ENCODE results near the gene BET1L.
A peak's percentile ranks its signal among the peaks of the same experiment; 100 is the strongest.

Gene BET1L

GRCh38 chr11:211295-211694 lies 4.1 kb upstream of the BET1L start:
- no peak for ATAC-seq (ENCODE audit: low read depth)
- Histone ChIP-seq H3K27me3 (ENCODE audit: insufficient read depth, poor library complexity, severe bottlenecking) (no peaks in the 10 kb centered on the region), H3K36me3 (ENCODE audit: low read depth) (peaks cover 68% of the 10 kb centered on the region), H3K9me3 (ENCODE audit: severe bottlenecking) (no peaks in the 10 kb centered on the region), H3K4me1 (ENCODE audit: insufficient read depth, poor library complexity, severe bottlenecking) (peaks cover 10% of the 10 kb centered on the region), H3K27ac (ENCODE audit: poor library complexity, severe bottlenecking) (no peak overlapping the region), H3K4me3 (ENCODE audit: severe bottlenecking) (no peak overlapping the region)
- DNase-seq (ENCODE audit: low spot score), result no peak
- TF ChIP-seq, protein P1, sequence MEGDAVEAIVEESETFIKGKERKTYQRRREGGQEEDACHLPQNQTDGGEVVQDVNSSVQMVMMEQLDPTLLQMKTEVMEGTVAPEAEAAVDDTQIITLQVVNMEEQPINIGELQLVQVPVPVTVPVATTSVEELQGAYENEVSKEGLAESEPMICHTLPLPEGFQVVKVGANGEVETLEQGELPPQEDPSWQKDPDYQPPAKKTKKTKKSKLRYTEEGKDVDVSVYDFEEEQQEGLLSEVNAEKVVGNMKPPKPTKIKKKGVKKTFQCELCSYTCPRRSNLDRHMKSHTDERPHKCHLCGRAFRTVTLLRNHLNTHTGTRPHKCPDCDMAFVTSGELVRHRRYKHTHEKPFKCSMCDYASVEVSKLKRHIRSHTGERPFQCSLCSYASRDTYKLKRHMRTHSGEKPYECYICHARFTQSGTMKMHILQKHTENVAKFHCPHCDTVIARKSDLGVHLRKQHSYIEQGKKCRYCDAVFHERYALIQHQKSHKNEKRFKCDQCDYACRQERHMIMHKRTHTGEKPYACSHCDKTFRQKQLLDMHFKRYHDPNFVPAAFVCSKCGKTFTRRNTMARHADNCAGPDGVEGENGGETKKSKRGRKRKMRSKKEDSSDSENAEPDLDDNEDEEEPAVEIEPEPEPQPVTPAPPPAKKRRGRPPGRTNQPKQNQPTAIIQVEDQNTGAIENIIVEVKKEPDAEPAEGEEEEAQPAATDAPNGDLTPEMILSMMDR (IDR thresholded peaks at IDR 0.05; ENCODE audit: poor library complexity, severe bottlenecking), result no peak

DNA sequence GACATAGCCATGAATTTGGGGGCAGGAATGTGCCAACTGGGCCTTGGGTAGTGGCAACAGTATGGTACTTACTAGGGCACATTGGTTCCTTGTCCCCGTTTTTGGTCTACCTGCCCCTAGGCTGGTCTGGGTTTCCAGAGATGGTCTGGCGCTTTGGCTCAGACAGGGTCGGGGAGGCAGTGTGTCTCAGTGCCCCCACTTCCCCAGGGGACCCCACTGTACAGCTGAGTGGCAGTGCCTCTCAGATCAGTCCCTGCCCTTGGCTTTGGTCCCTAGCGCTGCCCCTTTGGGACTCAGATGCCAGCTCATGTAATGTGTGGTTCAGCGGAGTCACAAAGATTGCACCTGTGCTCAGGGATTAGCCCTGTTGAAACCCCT lies 3.6 kb upstream of the BET1L start:
- no peak for ATAC-seq (ENCODE audit: low read depth)
- peaks cover 10% of the 10 kb centered on the region for H3K4me1 ChIP-seq (ENCODE audit: insufficient read depth, poor library complexity, severe bottlenecking)
- H3K36me3 ChIP-seq (ENCODE audit: low read depth), result peaks cover 65% of the 10 kb centered on the region
- H3K27me3 ChIP-seq (ENCODE audit: insufficient read depth, poor library complexity, severe bottlenecking), result no peaks in the 10 kb centered on the region
- no peak overlapping the region for H3K4me3 ChIP-seq (ENCODE audit: severe bottlenecking)
- no peaks in the 10 kb centered on the region for H3K9me3 ChIP-seq (ENCODE audit: severe bottlenecking)
- H3K27ac ChIP-seq (ENCODE audit: poor library complexity, severe bottlenecking), result peak overlapping the region; percentile 95
- no peak for DNase-seq (ENCODE audit: low spot score)
- TF ChIP-seq, protein P1 (IDR thresholded peaks at IDR 0.05; ENCODE audit: poor library complexity, severe bottlenecking), result no peak

DNA sequence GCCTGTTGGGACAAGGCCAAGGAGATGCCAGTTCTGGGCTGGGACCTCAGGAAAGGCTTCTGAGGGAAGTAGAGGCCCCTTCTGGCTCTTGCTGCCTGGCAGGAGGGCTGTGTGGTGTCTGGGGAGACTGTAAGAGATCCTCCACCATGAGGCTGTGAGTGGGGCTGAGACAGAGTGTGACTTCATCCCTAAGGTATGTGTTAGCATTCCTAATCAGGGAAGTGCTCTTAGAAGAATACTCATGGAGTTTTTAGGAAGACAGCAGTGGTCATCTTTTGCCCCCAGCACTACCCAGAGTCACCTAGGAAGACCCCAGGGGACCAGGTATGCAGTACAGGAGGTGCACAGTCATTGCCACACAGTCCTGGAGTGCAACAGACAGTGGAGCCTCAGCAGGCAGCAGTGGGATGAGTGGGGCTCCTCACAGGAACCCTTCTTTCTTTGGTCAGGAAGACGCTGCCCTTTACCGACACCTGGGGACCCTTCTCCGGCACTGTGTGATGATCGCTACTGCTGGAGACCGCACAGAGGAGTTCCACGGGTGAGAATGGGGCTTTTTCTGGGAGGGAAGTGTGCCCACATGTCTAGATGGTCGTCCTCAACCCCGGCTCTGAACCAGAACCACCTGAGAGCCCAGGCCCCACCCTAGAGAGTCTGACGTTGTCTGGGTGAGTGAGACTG lies 3.1 kb upstream of the BET1L start:
- Histone ChIP-seq H3K27ac (ENCODE audit: poor library complexity, severe bottlenecking) (peak overlapping the region; percentile 95), H3K4me1 (ENCODE audit: insufficient read depth, poor library complexity, severe bottlenecking) (peaks cover 10% of the 10 kb centered on the region), H3K36me3 (ENCODE audit: low read depth) (peaks cover 60% of the 10 kb centered on the region), H3K4me3 (ENCODE audit: severe bottlenecking) (no peak overlapping the region), H3K9me3 (ENCODE audit: severe bottlenecking) (no peaks in the 10 kb centered on the region), H3K27me3 (ENCODE audit: insufficient read depth, poor library complexity, severe bottlenecking) (no peaks in the 10 kb centered on the region)
- DNase-seq (ENCODE audit: low spot score), result no peak
- TF ChIP-seq, protein P1 (IDR thresholded peaks at IDR 0.05; ENCODE audit: poor library complexity, severe bottlenecking), result no peak
- ATAC-seq (ENCODE audit: low read depth), result peak; percentile 41

GRCh38 chr11:209275-210121 lies 2.3 kb upstream of the BET1L start:
- Histone ChIP-seq H3K9me3 (ENCODE audit: severe bottlenecking) (no peaks in the 10 kb centered on the region), H3K36me3 (ENCODE audit: low read depth) (peaks cover 60% of the 10 kb centered on the region)
- ATAC-seq (ENCODE audit: low read depth), result no peak

More at GRCh38 chr11:209275-210121, 2.3 kb upstream of the BET1L start:
- H3K4me1 ChIP-seq (ENCODE audit: insufficient read depth, poor library complexity, severe bottlenecking), result peaks cover 10% of the 10 kb centered on the region
- TF ChIP-seq, protein P1 (IDR thresholded peaks at IDR 0.05; ENCODE audit: poor library complexity, severe bottlenecking), result no peak
- no peak for DNase-seq (ENCODE audit: low spot score)
- H3K4me3 ChIP-seq (ENCODE audit: severe bottlenecking), result peak overlapping the region; percentile 73
- H3K27me3 ChIP-seq (ENCODE audit: insufficient read depth, poor library complexity, severe bottlenecking), result no peaks in the 10 kb centered on the region
- H3K27ac ChIP-seq (ENCODE audit: poor library complexity, severe bottlenecking), result peak overlapping the region; percentile 95
